Measurements from ENCODE around the gene VPS13C. TPM values are rescaled to one million over a fixed set of nuclear protein-coding genes. Genes with fewer than 3 reads are reported as not detected.

The VPS13C gene
- total and polyA plus RNA-seq, 2 experiments from 2014 or later: 6.7 to 60.9 TPM

DNA sequence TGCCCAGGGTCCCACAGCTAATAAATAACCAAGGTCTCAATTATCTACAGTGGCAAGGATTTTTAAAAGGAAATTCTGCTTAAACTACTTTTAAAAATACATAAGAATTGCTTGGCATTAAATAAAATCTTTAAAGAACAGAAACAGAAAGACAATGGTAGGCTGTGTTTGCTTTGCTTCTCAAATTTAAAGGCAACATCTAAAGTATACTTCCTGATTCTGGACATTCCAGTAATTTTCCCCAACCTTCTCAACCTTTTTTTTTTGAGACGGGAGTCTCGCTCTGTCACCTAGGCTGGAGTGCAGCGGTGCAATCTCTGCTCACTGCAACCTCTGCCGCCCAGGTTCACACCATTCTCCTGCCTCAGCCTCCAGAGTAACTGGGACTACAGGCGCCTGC, 5.3 kb downstream of the VPS13C start:
- Histone ChIP-seq H4K20me1 (ENCODE audit: insufficient read depth, poor library complexity, severe bottlenecking) (peaks cover 11% of the 10 kb centered on the region), H3K9me2 (replicated peaks; ENCODE audit: insufficient read depth) (no peaks in the 10 kb centered on the region), H2AFZ (no peak overlapping the region), H3K27ac (no peak overlapping the region), H3K9me3 (ENCODE audit: low read depth) (no peaks in the 10 kb centered on the region), H3K79me2 (peaks cover 89% of the 10 kb centered on the region), H3K27me3 (no peaks in the 10 kb centered on the region), H3K4me3 (no peak overlapping the region), H3K4me2 (peak overlapping the region; percentile 39), H3K36me3 (replicated peaks; ENCODE audit: insufficient read depth, low read depth) (no peaks in the 10 kb centered on the region), H3K4me1 (ENCODE audit: insufficient read depth) (peaks cover 2% of the 10 kb centered on the region)
- no peak for DNase-seq (ENCODE audit: low spot score)
- 80% methylated on average over 5 of the region's 5 CpGs for WGBS (ENCODE audit: low lambda C conversion rate, missing lambda C conversion rate)
- no peak for TF ChIP-seq EZH2 (IDR thresholded peaks at IDR 0.05; ENCODE audit: borderline replicate concordance)
- TF ChIP-seq, protein P1, sequence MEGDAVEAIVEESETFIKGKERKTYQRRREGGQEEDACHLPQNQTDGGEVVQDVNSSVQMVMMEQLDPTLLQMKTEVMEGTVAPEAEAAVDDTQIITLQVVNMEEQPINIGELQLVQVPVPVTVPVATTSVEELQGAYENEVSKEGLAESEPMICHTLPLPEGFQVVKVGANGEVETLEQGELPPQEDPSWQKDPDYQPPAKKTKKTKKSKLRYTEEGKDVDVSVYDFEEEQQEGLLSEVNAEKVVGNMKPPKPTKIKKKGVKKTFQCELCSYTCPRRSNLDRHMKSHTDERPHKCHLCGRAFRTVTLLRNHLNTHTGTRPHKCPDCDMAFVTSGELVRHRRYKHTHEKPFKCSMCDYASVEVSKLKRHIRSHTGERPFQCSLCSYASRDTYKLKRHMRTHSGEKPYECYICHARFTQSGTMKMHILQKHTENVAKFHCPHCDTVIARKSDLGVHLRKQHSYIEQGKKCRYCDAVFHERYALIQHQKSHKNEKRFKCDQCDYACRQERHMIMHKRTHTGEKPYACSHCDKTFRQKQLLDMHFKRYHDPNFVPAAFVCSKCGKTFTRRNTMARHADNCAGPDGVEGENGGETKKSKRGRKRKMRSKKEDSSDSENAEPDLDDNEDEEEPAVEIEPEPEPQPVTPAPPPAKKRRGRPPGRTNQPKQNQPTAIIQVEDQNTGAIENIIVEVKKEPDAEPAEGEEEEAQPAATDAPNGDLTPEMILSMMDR (IDR thresholded peaks at IDR 0.05; ENCODE audit: poor library complexity): no peak
- TF ChIP-seq EZH2phosphoT487 (IDR thresholded peaks at IDR 0.05; ENCODE audit: low read depth, severe bottlenecking, unreplicated experiment): no peak

DNA sequence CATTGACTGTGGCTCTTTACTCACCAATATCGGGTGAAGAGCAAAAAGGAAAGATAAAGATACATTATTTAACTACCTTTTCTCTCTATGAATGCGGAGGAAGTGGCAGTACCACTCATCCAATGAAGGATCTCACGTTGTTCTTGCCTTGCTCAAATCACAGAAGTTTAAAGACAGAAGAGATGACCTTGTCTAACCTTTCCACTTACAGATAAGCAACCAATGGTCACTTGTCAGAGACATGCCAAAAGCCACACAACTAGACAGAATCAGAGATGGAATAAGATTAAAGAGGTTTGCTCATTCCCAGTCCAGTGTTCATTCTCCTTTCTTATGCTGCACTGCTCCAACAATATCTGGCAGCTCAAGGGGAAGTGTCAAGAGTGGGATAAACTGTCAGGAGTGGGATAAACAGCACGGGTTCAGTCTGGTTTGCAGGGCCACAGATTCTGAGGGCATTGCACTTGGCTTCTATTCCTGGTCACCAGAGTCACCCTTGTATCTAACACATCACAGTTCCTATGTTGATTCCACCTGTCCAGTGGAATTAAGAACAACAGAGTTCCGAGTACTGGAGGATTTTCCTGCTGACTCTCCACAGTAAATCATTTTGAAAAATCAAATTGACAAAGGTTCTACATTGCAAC, 6.7 kb downstream of the VPS13C start:
- H3K9me2 ChIP-seq (replicated peaks; ENCODE audit: insufficient read depth): no peaks in the 10 kb centered on the region
- H3K27ac ChIP-seq: no peak overlapping the region
- H3K4me3 ChIP-seq: no peak overlapping the region
- no peaks in the 10 kb centered on the region for H3K27me3 ChIP-seq
- no peaks in the 10 kb centered on the region for H3K9me3 ChIP-seq (ENCODE audit: low read depth)
- TF ChIP-seq EZH2phosphoT487 (IDR thresholded peaks at IDR 0.05; ENCODE audit: low read depth, severe bottlenecking, unreplicated experiment) (no peak), EZH2 (IDR thresholded peaks at IDR 0.05; ENCODE audit: borderline replicate concordance) (no peak)
- TF ChIP-seq, protein P1 (IDR thresholded peaks at IDR 0.05; ENCODE audit: poor library complexity): no peak
- H3K4me2 ChIP-seq: no peak overlapping the region
- H3K79me2 ChIP-seq: peaks cover 81% of the 10 kb centered on the region
- no peak for DNase-seq (ENCODE audit: low spot score)
- WGBS (ENCODE audit: low lambda C conversion rate, missing lambda C conversion rate): 75% methylated on average over 5 of the region's 5 CpGs
- H3K36me3 ChIP-seq (replicated peaks; ENCODE audit: insufficient read depth, low read depth): no peaks in the 10 kb centered on the region
- peaks cover 11% of the 10 kb centered on the region for H4K20me1 ChIP-seq (ENCODE audit: insufficient read depth, poor library complexity, severe bottlenecking)
- peaks cover under 1% of the 10 kb centered on the region for H3K4me1 ChIP-seq (ENCODE audit: insufficient read depth)
- H2AFZ ChIP-seq: no peak overlapping the region

DNA sequence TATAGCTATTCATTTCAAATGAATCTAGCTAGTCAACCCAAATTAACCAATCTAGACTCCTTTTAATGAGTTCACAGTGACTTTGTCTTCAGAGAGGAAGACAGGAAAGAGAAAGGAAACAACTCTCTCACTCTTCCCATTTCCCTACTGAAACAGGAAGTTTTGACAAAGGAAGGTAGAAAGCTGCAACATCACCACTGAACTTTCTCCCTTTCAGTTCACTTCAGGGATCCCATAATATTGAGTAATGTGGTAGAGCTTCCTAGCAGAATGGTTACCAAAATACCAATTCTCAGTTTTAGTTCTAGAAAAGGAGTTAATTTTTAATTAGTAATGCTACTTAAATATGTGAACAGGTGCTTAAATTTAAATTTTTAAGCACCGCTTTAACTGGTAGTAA, 7.5 kb downstream of the VPS13C start:
- H3K27ac ChIP-seq: no peak overlapping the region
- no peak overlapping the region for H3K4me2 ChIP-seq
- H4K20me1 ChIP-seq (ENCODE audit: insufficient read depth, poor library complexity, severe bottlenecking): peaks cover 5% of the 10 kb centered on the region
- H3K36me3 ChIP-seq (replicated peaks; ENCODE audit: insufficient read depth, low read depth): no peaks in the 10 kb centered on the region
- no peak for DNase-seq (ENCODE audit: low spot score)
- no peak for TF ChIP-seq EZH2 (IDR thresholded peaks at IDR 0.05; ENCODE audit: borderline replicate concordance)
- no peak for TF ChIP-seq EZH2phosphoT487 (IDR thresholded peaks at IDR 0.05; ENCODE audit: low read depth, severe bottlenecking, unreplicated experiment)
- TF ChIP-seq, protein P1 (IDR thresholded peaks at IDR 0.05; ENCODE audit: poor library complexity): no peak
- H3K79me2 ChIP-seq: peaks cover 74% of the 10 kb centered on the region
- H3K4me1 ChIP-seq (ENCODE audit: insufficient read depth): no peaks in the 10 kb centered on the region
- no peaks in the 10 kb centered on the region for H3K9me3 ChIP-seq (ENCODE audit: low read depth)
- no peak overlapping the region for H2AFZ ChIP-seq
- H3K9me2 ChIP-seq (replicated peaks; ENCODE audit: insufficient read depth): no peaks in the 10 kb centered on the region
- H3K4me3 ChIP-seq: no peak overlapping the region
- WGBS (ENCODE audit: low lambda C conversion rate, missing lambda C conversion rate): 100% methylated on average over 1 of the region's 1 CpG
- no peaks in the 10 kb centered on the region for H3K27me3 ChIP-seq

Measured in hepatocyte (in vitro differentiated cells).